T-helper 2 cell treated with Interferon-gamma antibody and Interleukin-4, amounts not matched to agents 5 μg/mL and 100 μg/mL, for 36 hours (primary cell): ENCODE results near the gene FADS2.
"Not testable (repeated sequence)": the region's sequence is repeated elsewhere in the genome, so short reads cannot be mapped to it uniquely, and the experiment has no call there.

Experiments used
- DNase-seq: peaks from one replicate; pipeline ENCODE4 v3.0.0; 2021; ENCODE audit warnings: low spot score
- H3K27ac Mint-ChIP-seq: one replicate; pipeline ENCODE4 v1.8.0; 2021; ENCODE audit warnings: mild to moderate bottlenecking, mixed read lengths
- H3K27me3 Mint-ChIP-seq: one replicate; pipeline ENCODE4 v1.8.0; 2021; ENCODE audit warnings: low read depth, mixed read lengths
- H3K36me3 Mint-ChIP-seq: one replicate; pipeline ENCODE4 v1.8.0; 2021; ENCODE audit warnings: low read depth, mixed read lengths
- H3K4me1 Mint-ChIP-seq: one replicate; pipeline ENCODE4 v1.8.0; 2021; ENCODE audit warnings: low read depth, mixed read lengths
- H3K4me3 Mint-ChIP-seq: one replicate; pipeline ENCODE4 v1.8.0; 2022; ENCODE audit warnings: mild to moderate bottlenecking, moderate library complexity, mixed read lengths
- H3K9me3 Mint-ChIP-seq: one replicate; pipeline ENCODE4 v1.8.0; 2021; ENCODE audit warnings: mixed read lengths

FADS2 gene

DNA sequence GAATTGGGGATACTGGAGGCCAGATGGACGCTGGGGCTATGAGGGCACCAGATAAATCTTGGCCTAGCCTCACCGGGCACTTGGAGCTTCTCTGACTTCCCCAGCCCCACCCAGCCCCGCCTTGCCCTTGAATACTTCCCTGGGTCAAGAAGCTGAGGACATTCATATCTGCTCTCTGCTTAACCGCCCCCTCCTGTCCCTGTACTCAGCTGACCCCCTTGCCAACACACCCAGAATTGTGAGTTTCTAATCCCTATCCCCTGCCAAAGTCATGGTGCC is 41.3 kb downstream of the FADS2 start:
- Mint-ChIP-seq H3K36me3 (peaks cover 17% of the 10 kb centered on the region), H3K27me3 (no peaks in the 10 kb centered on the region), H3K4me3 (no peak overlapping the region), H3K9me3 (no peaks in the 10 kb centered on the region), H3K4me1 (peaks cover 4% of the 10 kb centered on the region), H3K27ac (no peak overlapping the region)
- DNase-seq: no peak

DNA sequence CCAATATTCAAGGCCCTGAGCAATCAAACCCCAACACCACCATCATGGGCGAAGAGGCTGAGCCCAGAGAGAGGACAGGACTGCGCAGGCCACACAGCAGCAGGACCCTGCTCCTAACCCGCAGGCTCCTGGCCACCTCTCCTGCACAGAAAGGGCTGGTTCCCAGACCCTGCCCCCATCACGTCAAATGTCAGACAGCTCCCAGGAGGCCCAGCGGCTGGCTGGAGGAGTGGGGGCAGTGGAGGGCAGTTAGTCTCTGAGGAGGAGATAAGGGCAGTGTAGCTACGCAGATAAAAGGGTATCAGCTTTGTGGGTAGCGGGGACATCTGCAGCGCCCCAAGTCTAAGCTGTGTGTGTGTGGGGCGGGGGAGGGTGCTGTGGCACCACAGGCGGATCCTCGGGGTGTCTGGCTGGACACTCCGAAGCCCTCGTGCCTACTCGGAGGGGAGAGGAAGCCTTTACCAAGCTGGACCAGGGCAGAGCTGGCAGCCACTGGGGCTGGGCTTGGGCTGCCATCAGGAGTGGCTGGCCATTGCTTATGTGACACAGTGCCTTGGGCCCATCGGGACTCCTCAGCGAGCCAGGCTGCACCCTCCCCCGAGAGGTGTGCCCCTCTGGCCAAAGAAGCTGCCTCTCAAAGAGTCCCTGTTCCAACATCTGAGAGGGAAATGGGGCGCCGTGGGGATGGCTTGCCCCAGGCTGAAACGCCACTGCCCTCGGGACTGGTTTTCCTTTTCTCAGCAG is 41.8 kb downstream of the FADS2 start:
- DNase-seq: no peak
- Mint-ChIP-seq H3K36me3 (peaks cover 14% of the 10 kb centered on the region), H3K27ac (no peak overlapping the region), H3K4me1 (peaks cover 4% of the 10 kb centered on the region), H3K9me3 (no peaks in the 10 kb centered on the region), H3K27me3 (no peaks in the 10 kb centered on the region), H3K4me3 (no peak overlapping the region)

DNA sequence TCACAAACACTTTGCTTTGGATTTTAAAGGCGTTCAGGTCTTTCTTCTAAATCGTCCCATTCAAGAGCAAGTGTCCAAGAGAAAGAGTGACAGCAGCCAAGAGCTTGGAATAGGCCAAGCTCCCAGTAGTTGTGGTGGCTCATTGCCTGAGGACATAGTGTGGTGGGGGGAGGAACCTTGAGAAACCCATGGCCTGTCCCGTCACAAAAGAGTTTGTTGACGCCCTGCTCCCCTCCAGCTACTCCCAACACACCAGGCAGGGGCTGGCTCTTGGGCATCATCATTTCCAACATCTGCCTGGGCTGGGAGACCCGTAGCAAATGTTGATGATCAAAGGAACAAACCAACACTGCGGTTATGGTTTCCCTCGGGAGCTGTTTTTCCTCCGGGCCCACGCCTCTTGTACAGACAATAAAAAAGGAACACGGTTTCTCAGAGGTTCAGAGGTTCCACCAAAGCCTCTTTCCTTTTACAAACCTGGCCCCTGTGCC is 42.5 kb downstream of the FADS2 start:
- Mint-ChIP-seq H3K27me3 (no peaks in the 10 kb centered on the region), H3K4me1 (peaks cover 4% of the 10 kb centered on the region), H3K4me3 (no peak overlapping the region), H3K36me3 (peaks cover 8% of the 10 kb centered on the region), H3K9me3 (no peaks in the 10 kb centered on the region), H3K27ac (no peak overlapping the region)
- DNase-seq: no peak

DNA sequence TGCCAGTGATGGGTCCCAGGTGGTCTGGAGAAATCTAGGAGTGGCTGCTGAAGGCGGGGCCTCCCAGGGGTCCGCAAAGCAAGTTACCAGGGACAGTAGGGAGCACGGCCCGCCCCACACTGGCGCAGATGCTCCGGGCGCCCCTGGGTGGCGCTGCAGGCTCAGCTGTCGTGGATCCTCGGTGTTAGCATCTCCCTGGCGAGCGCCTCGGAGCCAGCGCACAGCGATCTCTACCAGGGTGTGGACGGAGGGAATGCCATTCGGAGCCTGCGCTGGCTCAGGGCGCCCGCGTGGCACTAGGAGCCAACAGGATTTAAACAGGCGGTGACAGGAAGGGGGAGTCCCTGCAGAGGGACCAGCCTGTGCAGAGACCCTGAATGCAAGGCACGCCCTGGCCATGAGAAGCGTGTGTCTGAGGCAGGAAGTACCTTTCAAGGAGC is 43.1 kb downstream of the FADS2 start:
- DNase-seq: peak; percentile 64
- Mint-ChIP-seq H3K27ac (no peak overlapping the region), H3K4me1 (peaks cover 4% of the 10 kb centered on the region), H3K4me3 (peak overlapping the region; percentile 69), H3K27me3 (no peaks in the 10 kb centered on the region), H3K9me3 (no peaks in the 10 kb centered on the region), H3K36me3 (peaks cover 3% of the 10 kb centered on the region)

DNA sequence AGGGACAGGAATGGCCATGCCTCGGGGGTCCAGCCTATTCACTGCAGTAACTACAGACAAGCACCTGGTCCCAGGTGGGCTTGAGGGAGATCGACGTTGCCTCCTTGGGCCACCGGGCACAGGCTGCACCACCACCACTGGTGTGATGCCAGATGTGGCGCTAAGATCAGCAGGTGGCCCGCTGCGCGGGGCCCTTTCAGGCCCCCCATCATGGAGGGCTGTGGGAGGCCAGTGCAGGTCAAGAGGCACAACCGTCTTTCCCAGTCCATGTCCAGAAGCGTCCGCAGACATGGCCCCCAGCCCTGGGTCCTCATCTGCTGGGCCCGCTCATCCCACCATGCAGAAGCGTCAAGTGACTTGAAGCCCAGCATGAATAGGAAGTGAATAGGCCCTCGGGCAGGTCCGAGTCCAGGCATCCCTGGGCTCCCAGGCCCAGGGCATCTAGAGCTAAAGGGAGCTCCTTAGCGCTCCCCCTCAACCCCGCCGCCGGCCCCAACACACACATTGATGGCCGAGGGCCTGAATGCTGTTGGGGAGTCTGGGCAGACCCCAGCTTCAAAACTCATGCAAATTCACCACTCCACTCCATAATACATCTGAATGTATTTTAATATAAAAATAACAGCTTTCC is 45.0 kb downstream of the FADS2 start:
- H3K27me3 Mint-ChIP-seq: no peaks in the 10 kb centered on the region
- no peak for DNase-seq
- no peak overlapping the region for H3K27ac Mint-ChIP-seq
- peaks cover 4% of the 10 kb centered on the region for H3K4me1 Mint-ChIP-seq
- H3K36me3 Mint-ChIP-seq: no peaks in the 10 kb centered on the region
- no peak overlapping the region for H3K4me3 Mint-ChIP-seq
- H3K9me3 Mint-ChIP-seq: no peaks in the 10 kb centered on the region

DNA sequence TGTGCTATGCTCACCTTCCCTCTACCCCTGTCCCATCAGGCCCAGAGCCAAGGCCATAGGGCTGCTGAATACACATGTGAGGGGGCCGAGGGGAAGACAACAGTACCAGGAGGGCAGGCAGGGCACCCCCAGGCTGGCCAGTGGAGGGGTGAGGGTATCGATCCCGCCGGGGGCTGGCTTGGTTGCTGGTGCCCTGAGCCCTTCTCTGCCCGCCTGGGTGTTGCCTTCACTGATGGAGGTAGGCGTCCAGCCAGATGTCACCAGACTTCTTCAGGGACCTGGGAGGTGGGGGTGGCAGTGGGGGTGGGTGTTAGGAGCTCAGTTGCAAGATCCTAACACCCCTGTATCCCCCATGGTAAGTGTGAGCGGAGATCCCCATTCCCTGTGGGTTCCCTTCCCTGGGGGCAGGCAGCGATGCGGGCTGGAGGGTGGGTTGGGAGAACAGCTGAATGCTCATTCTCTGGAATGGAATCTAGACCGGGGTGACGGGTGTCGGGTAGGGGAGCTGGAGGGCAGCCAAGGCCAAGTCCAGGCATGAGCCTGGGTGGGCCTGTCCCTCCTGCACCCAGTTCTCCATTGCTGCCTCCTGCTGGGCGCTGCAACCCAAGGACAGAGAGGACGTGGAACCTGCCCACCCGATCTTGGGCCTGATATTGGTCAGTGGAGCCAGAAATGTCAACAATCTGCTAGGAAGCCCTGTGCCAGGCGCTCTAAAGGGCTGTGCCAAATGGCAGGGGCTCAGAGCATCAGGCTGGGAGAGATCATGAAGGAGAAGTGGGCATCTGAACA is 45.7 kb downstream of the FADS2 start:
- Mint-ChIP-seq H3K4me1 (peaks cover 4% of the 10 kb centered on the region), H3K4me3 (no peak overlapping the region), H3K9me3 (no peaks in the 10 kb centered on the region), H3K27ac (no peak overlapping the region), H3K27me3 (no peaks in the 10 kb centered on the region), H3K36me3 (no peaks in the 10 kb centered on the region)
- DNase-seq: no peak

DNA sequence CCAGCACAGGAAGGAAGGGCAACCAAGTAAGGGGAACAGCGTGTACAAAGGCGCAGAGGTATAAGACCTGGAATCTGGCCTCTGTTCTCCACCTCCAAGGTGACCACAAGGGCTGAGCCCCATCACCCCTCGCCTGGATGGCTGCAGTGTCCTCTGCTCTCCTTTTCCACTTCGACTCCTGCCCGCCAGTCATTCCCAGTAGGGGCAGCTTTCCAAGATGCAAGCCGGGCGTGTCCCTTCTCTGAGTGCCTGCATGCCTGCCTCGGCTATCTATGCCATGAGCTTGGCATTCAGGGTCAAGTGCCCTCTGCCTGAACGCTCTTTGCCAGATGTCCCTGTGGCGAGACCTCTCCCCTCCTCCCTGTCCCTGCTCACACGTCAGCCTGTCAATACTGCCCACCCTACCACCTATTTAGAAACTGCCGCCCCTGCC is 46.3 kb downstream of the FADS2 start:
- Mint-ChIP-seq H3K9me3 (no peaks in the 10 kb centered on the region), H3K4me3 (no peak overlapping the region), H3K27ac (no peak overlapping the region), H3K4me1 (peaks cover 4% of the 10 kb centered on the region), H3K36me3 (no peaks in the 10 kb centered on the region), H3K27me3 (no peaks in the 10 kb centered on the region)
- DNase-seq: no peak

DNA sequence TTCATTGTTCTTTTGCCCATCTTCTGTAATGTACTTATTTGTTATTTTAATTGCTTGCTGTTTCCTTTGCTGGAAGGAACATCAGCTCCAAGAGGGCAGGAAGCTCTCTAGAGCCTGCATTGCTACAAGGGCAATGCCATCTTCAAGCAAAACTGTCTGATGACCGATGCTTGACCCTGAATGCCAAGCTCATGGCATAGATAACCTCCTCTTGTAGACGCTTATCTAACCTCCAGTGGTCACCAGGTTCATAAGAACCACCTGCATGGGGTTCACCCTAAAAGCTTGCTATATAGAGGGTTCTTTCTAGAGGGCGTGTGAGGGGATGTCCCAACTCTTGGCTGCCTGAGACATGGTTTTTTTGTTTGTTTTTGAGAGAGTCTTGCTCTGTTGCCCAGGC is 46.8 kb downstream of the FADS2 start:
- Mint-ChIP-seq H3K9me3 (no peaks in the 10 kb centered on the region), H3K27me3 (no peaks in the 10 kb centered on the region), H3K36me3 (no peaks in the 10 kb centered on the region), H3K4me3 (no peak overlapping the region), H3K27ac (no peak overlapping the region), H3K4me1 (peaks cover 4% of the 10 kb centered on the region)
- DNase-seq: no peak

DNA sequence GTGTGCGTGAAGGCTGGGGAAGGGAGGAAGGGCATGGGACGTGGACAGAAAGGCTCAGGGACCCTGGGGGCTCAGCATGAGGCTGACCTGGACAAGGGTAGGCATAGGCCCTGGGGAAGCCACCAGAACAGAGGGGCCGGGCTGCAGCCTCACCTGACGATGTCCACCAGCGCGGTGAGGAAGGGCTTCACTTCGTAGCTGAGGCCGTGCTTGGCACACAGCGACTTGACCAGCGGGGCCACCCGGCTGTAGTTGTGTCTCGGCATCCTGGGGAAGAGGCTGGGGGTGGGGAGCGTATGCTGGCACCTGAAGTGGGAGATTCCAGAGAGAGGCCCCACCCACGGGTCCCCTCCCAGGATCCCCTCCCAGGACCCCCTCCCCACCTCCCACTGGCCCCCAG is 47.6 kb downstream of the FADS2 start:
- Mint-ChIP-seq H3K4me3 (no peak overlapping the region), H3K27ac (no peak overlapping the region), H3K9me3 (no peaks in the 10 kb centered on the region), H3K36me3 (no peaks in the 10 kb centered on the region), H3K4me1 (peaks cover 4% of the 10 kb centered on the region), H3K27me3 (no peaks in the 10 kb centered on the region)
- DNase-seq: no peak

DNA sequence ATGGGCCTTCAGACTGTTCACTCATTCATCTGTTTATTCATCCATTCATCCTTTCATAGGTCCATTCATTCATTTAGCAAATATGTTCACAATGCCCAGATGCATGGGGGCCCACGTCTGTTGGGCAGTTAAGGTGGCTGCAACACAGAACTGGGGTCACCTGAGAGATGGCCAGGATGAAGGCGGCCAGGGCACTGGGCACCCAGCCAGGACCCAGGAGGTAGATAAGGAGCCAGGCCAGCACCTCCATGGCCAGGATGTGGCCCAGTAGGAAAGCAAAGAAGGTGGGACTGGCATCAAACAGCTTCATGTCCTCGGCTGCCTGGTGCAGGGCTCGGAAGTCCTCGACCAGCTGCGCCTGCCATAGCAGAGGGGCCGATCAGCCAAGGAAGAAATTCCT is 51.1 kb downstream of the FADS2 start:
- Mint-ChIP-seq H3K27me3 (no peaks in the 10 kb centered on the region), H3K4me3 (no peak overlapping the region), H3K36me3 (no peaks in the 10 kb centered on the region), H3K4me1 (no peaks in the 10 kb centered on the region), H3K9me3 (no peaks in the 10 kb centered on the region), H3K27ac (no peak overlapping the region)
- DNase-seq: no peak

DNA sequence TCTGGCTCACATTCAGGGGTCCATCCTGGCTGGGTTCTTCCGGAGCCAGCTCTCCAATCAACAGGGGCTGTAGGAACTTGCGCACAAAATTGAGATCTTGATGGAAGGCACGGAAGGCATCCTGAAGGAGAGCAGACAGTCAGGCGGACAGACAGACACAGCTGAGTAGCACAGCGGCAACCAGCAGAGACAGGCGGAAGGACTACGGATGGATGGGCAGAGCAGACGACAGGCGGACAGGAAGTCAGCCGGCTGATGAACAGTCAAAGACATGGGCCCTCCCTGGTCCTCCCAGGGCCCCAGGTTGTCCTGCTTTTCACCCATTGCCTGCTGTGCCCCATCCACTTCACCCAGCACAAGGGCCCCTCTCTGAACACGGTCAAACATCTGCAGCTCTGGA is 51.9 kb downstream of the FADS2 start:
- H3K4me3 Mint-ChIP-seq: no peak overlapping the region
- no peak for DNase-seq
- H3K27me3 Mint-ChIP-seq: no peaks in the 10 kb centered on the region
- H3K9me3 Mint-ChIP-seq: no peaks in the 10 kb centered on the region
- H3K27ac Mint-ChIP-seq: no peak overlapping the region
- no peaks in the 10 kb centered on the region for H3K4me1 Mint-ChIP-seq
- H3K36me3 Mint-ChIP-seq: no peaks in the 10 kb centered on the region

DNA sequence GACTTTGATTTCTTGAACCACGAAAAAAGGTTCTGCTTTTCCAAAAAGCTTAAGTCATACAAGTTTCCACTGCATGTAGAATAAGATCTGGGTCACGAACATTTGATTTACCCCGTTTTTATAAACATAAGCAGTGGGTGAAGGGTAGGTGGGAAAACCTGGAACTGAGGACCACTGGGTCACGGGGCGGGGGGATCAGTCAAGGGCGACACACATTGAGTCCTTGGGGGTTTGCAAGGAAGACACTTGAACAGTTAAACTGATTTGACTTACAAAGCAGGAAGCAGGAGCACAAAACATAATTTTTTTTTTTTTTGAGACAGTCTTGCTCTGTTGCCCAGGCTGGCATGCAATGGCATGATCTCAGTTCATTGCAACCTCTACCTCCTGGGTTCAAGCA is 52.4 kb downstream of the FADS2 start:
- no peaks in the 10 kb centered on the region for H3K36me3 Mint-ChIP-seq
- H3K27ac Mint-ChIP-seq: no peak overlapping the region
- H3K9me3 Mint-ChIP-seq: no peaks in the 10 kb centered on the region
- no peak for DNase-seq
- H3K4me1 Mint-ChIP-seq: no peaks in the 10 kb centered on the region
- H3K27me3 Mint-ChIP-seq: no peaks in the 10 kb centered on the region
- no peak overlapping the region for H3K4me3 Mint-ChIP-seq

DNA sequence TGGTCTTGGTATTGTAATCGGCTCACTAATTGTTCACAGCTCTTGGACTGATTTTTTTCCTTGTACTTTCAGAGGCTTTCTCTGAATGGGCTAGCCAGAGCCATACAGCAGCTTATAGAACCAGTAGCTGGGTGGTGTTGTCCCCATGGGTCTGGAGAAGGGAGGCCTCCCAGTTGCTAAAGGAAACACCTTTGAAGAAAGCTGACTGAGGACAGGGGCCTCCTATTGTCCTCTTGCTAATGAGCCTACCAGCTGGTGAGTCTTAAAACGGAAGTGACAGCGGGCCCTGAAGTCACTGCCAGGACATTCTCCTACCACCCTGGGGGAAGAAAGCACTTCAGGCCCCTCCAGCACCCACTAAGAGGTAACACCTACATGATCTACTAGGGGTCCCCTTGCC is 53.3 kb downstream of the FADS2 start:
- Mint-ChIP-seq H3K4me1 (no peaks in the 10 kb centered on the region), H3K36me3 (no peaks in the 10 kb centered on the region), H3K4me3 (no peak overlapping the region), H3K9me3 (no peaks in the 10 kb centered on the region), H3K27ac (no peak overlapping the region), H3K27me3 (no peaks in the 10 kb centered on the region)
- DNase-seq: no peak

DNA sequence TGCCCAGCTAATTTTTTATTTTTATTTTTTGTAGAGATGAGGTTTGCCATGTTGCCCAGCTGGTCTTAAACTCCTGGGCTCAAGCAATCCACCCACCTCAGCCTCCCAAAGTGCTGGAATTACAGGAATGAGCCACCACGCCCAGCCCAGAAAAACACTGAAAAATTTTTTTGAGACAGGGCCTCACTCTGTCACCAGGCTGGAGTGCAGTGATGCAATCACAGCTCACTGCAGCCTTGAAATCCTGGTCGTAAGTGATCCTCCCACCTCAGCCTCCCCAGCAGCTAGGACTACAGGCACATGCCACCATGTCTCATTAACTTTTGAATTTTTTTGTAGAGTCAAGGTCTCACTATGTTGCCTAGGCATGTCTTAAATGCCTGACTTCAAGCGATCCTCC is 54.2 kb downstream of the FADS2 start:
- not testable (repeated sequence) for H3K9me3 Mint-ChIP-seq, H3K27ac Mint-ChIP-seq, H3K4me3 Mint-ChIP-seq, H3K36me3 Mint-ChIP-seq, H3K4me1 Mint-ChIP-seq, DNase-seq, H3K27me3 Mint-ChIP-seq
